ENCODE data around the gene C5.

Gene C5

DNA sequence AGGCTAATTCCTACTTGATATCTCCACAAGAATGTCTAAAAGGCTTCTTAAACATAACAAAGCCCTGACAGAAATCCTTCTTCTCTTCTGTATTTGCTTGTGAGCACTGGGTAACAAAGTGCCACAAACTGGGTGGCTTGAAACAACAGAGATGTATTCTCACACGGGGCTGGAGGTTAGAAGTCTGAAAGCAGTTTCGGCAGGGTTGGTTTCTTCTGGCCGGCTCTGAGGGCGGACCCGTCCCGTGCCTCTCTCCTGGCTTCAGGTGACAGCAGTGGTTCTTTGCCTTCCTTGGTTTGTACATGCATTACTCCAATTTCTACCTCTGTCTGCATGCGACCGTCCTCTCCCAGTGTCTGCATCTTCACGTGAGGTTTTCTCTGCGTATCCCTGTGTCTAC, 109.5 kb downstream of the C5 start:
- peak overlapping the region in 1 of 2 experiments; percentile 30 for H3K4me3 ChIP-seq (ENCODE audit: insufficient read depth in 1 of 2, low read depth in 1 of 2, low read length in 2 of 2)
- no peaks in the 10 kb centered on the region for H3K27me3 ChIP-seq (ENCODE audit: control insufficient read depth in 1 of 2, insufficient read depth in 1 of 2, low read length in 2 of 2)
- H3K27ac ChIP-seq (ENCODE audit: low read length, poor library complexity, severe bottlenecking): no peak overlapping the region
- 87% methylated on average over 10 of the region's 10 CpGs for WGBS
- H3K4ac ChIP-seq (ENCODE audit: low read depth in 1 of 2, low read length in 2 of 2): no peak overlapping the region
- H2AFZ ChIP-seq (ENCODE audit: low read depth, low read length): no peak overlapping the region
- H3K36me3 ChIP-seq (ENCODE audit: control insufficient read depth in 1 of 2, insufficient read depth in 2 of 2, low read depth in 1 of 2, low read length in 2 of 2): no peaks in the 10 kb centered on the region
- peak overlapping the region; percentile 53 for H2AK5ac ChIP-seq (ENCODE audit: low read length, severe bottlenecking)
- H4K91ac ChIP-seq (ENCODE audit: low read length): no peak overlapping the region
- no peaks in the 10 kb centered on the region for H3K9me3 ChIP-seq (ENCODE audit: control insufficient read depth, low read length)
- no peak overlapping the region for H3K18ac ChIP-seq (ENCODE audit: low read depth in 1 of 2, low read length in 2 of 2)
- no peak overlapping the region for H3K23ac ChIP-seq (ENCODE audit: low read length in 2 of 2)
- H4K8ac ChIP-seq (ENCODE audit: low read length): no peak overlapping the region
- no peak overlapping the region for H2BK5ac ChIP-seq (ENCODE audit: low read depth, low read length, poor library complexity, severe bottlenecking)
- no peak overlapping the region for H2BK15ac ChIP-seq (ENCODE audit: low read depth, poor library complexity, severe bottlenecking)
- no peak overlapping the region for H3K9ac ChIP-seq (ENCODE audit: low read length)
- no peak overlapping the region for H3K14ac ChIP-seq (ENCODE audit: low read length in 2 of 2)
- no peak overlapping the region for H3K4me2 ChIP-seq (ENCODE audit: low read length, poor library complexity, severe bottlenecking)
- peaks cover 14% of the 10 kb centered on the region for H3K4me1 ChIP-seq (ENCODE audit: control insufficient read depth, insufficient read depth, low read depth, low read length)
- H2BK12ac ChIP-seq (ENCODE audit: low read length in 2 of 2): no peak overlapping the region
- no peak overlapping the region for H2BK120ac ChIP-seq (ENCODE audit: low read depth, low read length)
- H3K79me1 ChIP-seq (replicated peaks; ENCODE audit: low read length, poor library complexity, severe bottlenecking): no peaks in the 10 kb centered on the region
- no peak for DNase-seq

GRCh38 chr9:120938851-120939250, 111.2 kb downstream of the C5 start:
- H2BK12ac ChIP-seq (ENCODE audit: low read length in 2 of 2): no peak overlapping the region
- no peak overlapping the region for H2AFZ ChIP-seq (ENCODE audit: low read depth, low read length)
- no peak overlapping the region for H4K8ac ChIP-seq (ENCODE audit: low read length)
- no peaks in the 10 kb centered on the region for H3K27me3 ChIP-seq (ENCODE audit: control insufficient read depth in 1 of 2, insufficient read depth in 1 of 2, low read length in 2 of 2)
- H3K18ac ChIP-seq (ENCODE audit: low read depth in 1 of 2, low read length in 2 of 2): no peak overlapping the region
- no peak overlapping the region for H2BK120ac ChIP-seq (ENCODE audit: low read depth, low read length)
- H3K23ac ChIP-seq (ENCODE audit: low read length in 2 of 2): no peak overlapping the region
- no peak overlapping the region for H3K14ac ChIP-seq (ENCODE audit: low read length in 2 of 2)
- no peak overlapping the region for H3K9ac ChIP-seq (ENCODE audit: low read length)
- no peaks in the 10 kb centered on the region for H3K79me1 ChIP-seq (replicated peaks; ENCODE audit: low read length, poor library complexity, severe bottlenecking)
- H2AK5ac ChIP-seq (ENCODE audit: low read length, severe bottlenecking): no peak overlapping the region
- no peak overlapping the region for H3K4me2 ChIP-seq (ENCODE audit: low read length, poor library complexity, severe bottlenecking)
- H4K91ac ChIP-seq (ENCODE audit: low read length): no peak overlapping the region
- H3K4me1 ChIP-seq (ENCODE audit: control insufficient read depth, insufficient read depth, low read depth, low read length): peaks cover 19% of the 10 kb centered on the region
- no peak for DNase-seq
- no peak overlapping the region for H2BK15ac ChIP-seq (ENCODE audit: low read depth, poor library complexity, severe bottlenecking)
- H3K9me3 ChIP-seq (ENCODE audit: control insufficient read depth, low read length): no peaks in the 10 kb centered on the region
- H2BK5ac ChIP-seq (ENCODE audit: low read depth, low read length, poor library complexity, severe bottlenecking): no peak overlapping the region
- H3K4ac ChIP-seq (ENCODE audit: low read depth in 1 of 2, low read length in 2 of 2): no peak overlapping the region
- no peak overlapping the region for H3K4me3 ChIP-seq (ENCODE audit: insufficient read depth in 1 of 2, low read depth in 1 of 2, low read length in 2 of 2)
- no peaks in the 10 kb centered on the region for H3K36me3 ChIP-seq (ENCODE audit: control insufficient read depth in 1 of 2, insufficient read depth in 2 of 2, low read depth in 1 of 2, low read length in 2 of 2)
- H3K27ac ChIP-seq (ENCODE audit: low read length, poor library complexity, severe bottlenecking): no peak overlapping the region
- WGBS: 71% methylated on average over 2 of the region's 3 CpGs

- Histone ChIP-seq H3K36me3 (ENCODE audit: control insufficient read depth in 1 of 2, insufficient read depth in 2 of 2, low read depth in 1 of 2, low read length in 2 of 2) (no peaks in the 10 kb centered on the region), H3K14ac (ENCODE audit: low read length in 2 of 2) (no peak overlapping the region), H3K4me2 (ENCODE audit: low read length, poor library complexity, severe bottlenecking) (no peak overlapping the region), H3K23ac (ENCODE audit: low read length in 2 of 2) (no peak overlapping the region), H3K4me3 (ENCODE audit: insufficient read depth in 1 of 2, low read depth in 1 of 2, low read length in 2 of 2) (peak overlapping the region in 1 of 2 experiments; percentile 16), H3K9ac (ENCODE audit: low read length) (peak overlapping the region; percentile 73), H4K8ac (ENCODE audit: low read length) (no peak overlapping the region), H3K27me3 (ENCODE audit: control insufficient read depth in 1 of 2, insufficient read depth in 1 of 2, low read length in 2 of 2) (no peaks in the 10 kb centered on the region), H3K18ac (ENCODE audit: low read depth in 1 of 2, low read length in 2 of 2) (peak overlapping the region in 1 of 2 experiments; percentile 65), H2BK5ac (ENCODE audit: low read depth, low read length, poor library complexity, severe bottlenecking) (no peak overlapping the region), H2AK5ac (ENCODE audit: low read length, severe bottlenecking) (no peak overlapping the region), H3K4ac (ENCODE audit: low read depth in 1 of 2, low read length in 2 of 2) (no peak overlapping the region), H3K27ac (ENCODE audit: low read length, poor library complexity, severe bottlenecking) (no peak overlapping the region), H2AFZ (ENCODE audit: low read depth, low read length) (no peak overlapping the region), H2BK15ac (ENCODE audit: low read depth, poor library complexity, severe bottlenecking) (no peak overlapping the region), H4K91ac (ENCODE audit: low read length) (no peak overlapping the region), H3K79me1 (replicated peaks; ENCODE audit: low read length, poor library complexity, severe bottlenecking) (no peaks in the 10 kb centered on the region), H2BK12ac (ENCODE audit: low read length in 2 of 2) (no peak overlapping the region), H3K4me1 (ENCODE audit: control insufficient read depth, insufficient read depth, low read depth, low read length) (peaks cover 17% of the 10 kb centered on the region), H3K9me3 (ENCODE audit: control insufficient read depth, low read length) (no peaks in the 10 kb centered on the region), H2BK120ac (ENCODE audit: low read depth, low read length) (no peak overlapping the region)
- 26% methylated on average over 1 of the region's 1 CpG for WGBS
- DNase-seq: peak; percentile 61
Observed at GRCh38 chr9:120937596-120937995, 112.5 kb downstream of the C5 start.

- H3K14ac ChIP-seq (ENCODE audit: low read length in 2 of 2): no peak overlapping the region
- H2AFZ ChIP-seq (ENCODE audit: low read depth, low read length): no peak overlapping the region
- peak overlapping the region; percentile 86 for H2BK15ac ChIP-seq (ENCODE audit: low read depth, poor library complexity, severe bottlenecking)
- H3K9ac ChIP-seq (ENCODE audit: low read length): peak overlapping the region; percentile 86
- no peak overlapping the region for H2BK12ac ChIP-seq (ENCODE audit: low read length in 2 of 2)
- H3K4ac ChIP-seq (ENCODE audit: low read depth in 1 of 2, low read length in 2 of 2): peak overlapping the region in 1 of 2 experiments; percentile 49
- H2BK120ac ChIP-seq (ENCODE audit: low read depth, low read length): no peak overlapping the region
- H3K36me3 ChIP-seq (ENCODE audit: control insufficient read depth in 1 of 2, insufficient read depth in 2 of 2, low read depth in 1 of 2, low read length in 2 of 2): no peaks in the 10 kb centered on the region
- no peak overlapping the region for H2BK5ac ChIP-seq (ENCODE audit: low read depth, low read length, poor library complexity, severe bottlenecking)
- H4K91ac ChIP-seq (ENCODE audit: low read length): no peak overlapping the region
- no peaks in the 10 kb centered on the region for H3K9me3 ChIP-seq (ENCODE audit: control insufficient read depth, low read length)
- no peak overlapping the region for H3K27ac ChIP-seq (ENCODE audit: low read length, poor library complexity, severe bottlenecking)
- H3K79me1 ChIP-seq (replicated peaks; ENCODE audit: low read length, poor library complexity, severe bottlenecking): no peaks in the 10 kb centered on the region
- no peaks in the 10 kb centered on the region for H3K27me3 ChIP-seq (ENCODE audit: control insufficient read depth in 1 of 2, insufficient read depth in 1 of 2, low read length in 2 of 2)
- no peak overlapping the region for H3K4me3 ChIP-seq (ENCODE audit: insufficient read depth in 1 of 2, low read depth in 1 of 2, low read length in 2 of 2)
- H3K18ac ChIP-seq (ENCODE audit: low read depth in 1 of 2, low read length in 2 of 2): peak overlapping the region in 1 of 2 experiments; percentile 65
- WGBS: 84% methylated on average over 1 of the region's 1 CpG
- H3K4me2 ChIP-seq (ENCODE audit: low read length, poor library complexity, severe bottlenecking): no peak overlapping the region
- H3K23ac ChIP-seq (ENCODE audit: low read length in 2 of 2): no peak overlapping the region
- no peak for DNase-seq
- H3K4me1 ChIP-seq (ENCODE audit: control insufficient read depth, insufficient read depth, low read depth, low read length): peaks cover 16% of the 10 kb centered on the region
- H2AK5ac ChIP-seq (ENCODE audit: low read length, severe bottlenecking): no peak overlapping the region
- no peak overlapping the region for H4K8ac ChIP-seq (ENCODE audit: low read length)
Observed at GRCh38 chr9:120937127-120937526, 112.9 kb downstream of the C5 start.

Measured in mesenchymal stem cell (in vitro differentiated cells and primary cell).